Measurements from ENCODE around the gene F2RL3. TPM values are rescaled to one million over a fixed set of nuclear protein-coding genes. Genes with fewer than 3 reads are reported as not detected.

The F2RL3 gene
- total RNA-seq, 1 donor from 2014 or later: not detected

DNA sequence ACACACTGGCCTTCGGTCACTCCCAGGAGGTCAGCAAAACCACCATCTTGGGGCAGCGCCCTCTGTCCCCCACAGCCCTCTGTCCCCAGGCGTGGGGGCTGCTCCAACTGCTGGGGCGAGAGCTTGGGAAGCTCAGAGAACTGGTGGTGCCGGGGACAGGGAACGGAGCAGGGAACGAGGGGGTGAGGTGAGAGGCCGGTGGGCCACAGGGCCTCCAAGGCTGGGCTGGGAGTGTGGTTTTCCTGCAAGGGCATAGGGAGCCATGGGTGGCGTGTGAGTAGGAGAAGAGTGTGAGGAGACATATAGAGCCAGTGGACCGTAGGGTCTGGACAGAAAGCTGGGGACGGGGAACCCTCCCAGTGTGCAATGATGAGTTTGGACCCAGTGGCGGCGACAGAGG, 34.1 kb downstream of the F2RL3 start:
- TF ChIP-seq, protein P1, sequence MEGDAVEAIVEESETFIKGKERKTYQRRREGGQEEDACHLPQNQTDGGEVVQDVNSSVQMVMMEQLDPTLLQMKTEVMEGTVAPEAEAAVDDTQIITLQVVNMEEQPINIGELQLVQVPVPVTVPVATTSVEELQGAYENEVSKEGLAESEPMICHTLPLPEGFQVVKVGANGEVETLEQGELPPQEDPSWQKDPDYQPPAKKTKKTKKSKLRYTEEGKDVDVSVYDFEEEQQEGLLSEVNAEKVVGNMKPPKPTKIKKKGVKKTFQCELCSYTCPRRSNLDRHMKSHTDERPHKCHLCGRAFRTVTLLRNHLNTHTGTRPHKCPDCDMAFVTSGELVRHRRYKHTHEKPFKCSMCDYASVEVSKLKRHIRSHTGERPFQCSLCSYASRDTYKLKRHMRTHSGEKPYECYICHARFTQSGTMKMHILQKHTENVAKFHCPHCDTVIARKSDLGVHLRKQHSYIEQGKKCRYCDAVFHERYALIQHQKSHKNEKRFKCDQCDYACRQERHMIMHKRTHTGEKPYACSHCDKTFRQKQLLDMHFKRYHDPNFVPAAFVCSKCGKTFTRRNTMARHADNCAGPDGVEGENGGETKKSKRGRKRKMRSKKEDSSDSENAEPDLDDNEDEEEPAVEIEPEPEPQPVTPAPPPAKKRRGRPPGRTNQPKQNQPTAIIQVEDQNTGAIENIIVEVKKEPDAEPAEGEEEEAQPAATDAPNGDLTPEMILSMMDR (IDR thresholded peaks at IDR 0.05; ENCODE audit: partially characterized antibody, unreplicated experiment): no peak
- no peak for DNase-seq
- Mint-ChIP-seq H3K27ac (ENCODE audit: unreplicated experiment) (no peak overlapping the region), H3K4me3 (ENCODE audit: unreplicated experiment) (no peak overlapping the region), H3K9me3 (ENCODE audit: unreplicated experiment) (peaks cover 6% of the 10 kb centered on the region), H3K36me3 (ENCODE audit: unreplicated experiment) (peaks cover 8% of the 10 kb centered on the region), H3K27me3 (ENCODE audit: unreplicated experiment) (peaks cover 2% of the 10 kb centered on the region), H3K4me1 (ENCODE audit: low read depth, unreplicated experiment) (no peaks in the 10 kb centered on the region)

DNA sequence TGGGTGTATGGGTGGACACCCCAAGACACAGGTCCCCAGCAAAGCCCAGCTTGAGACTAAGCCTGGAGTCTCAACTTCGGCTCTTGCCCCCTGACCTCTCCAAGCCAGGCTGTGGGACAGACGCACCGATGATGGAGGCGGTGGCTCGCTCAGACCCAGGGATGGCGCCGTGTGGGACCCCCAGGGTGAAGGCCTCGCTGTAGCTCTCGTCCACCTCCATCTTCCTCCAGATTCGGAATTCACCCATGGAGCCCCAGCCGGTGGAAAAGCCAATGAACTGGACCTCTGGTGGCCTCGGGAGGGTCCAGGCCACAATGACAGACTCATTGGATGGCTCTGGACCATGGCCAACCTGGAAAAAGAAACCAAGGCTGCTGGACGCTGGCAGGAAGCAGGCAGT, 39.1 kb downstream of the F2RL3 start:
- Mint-ChIP-seq H3K4me3 (ENCODE audit: unreplicated experiment) (no peak overlapping the region), H3K27ac (ENCODE audit: unreplicated experiment) (no peak overlapping the region), H3K36me3 (ENCODE audit: unreplicated experiment) (peaks cover 18% of the 10 kb centered on the region), H3K27me3 (ENCODE audit: unreplicated experiment) (peaks cover 2% of the 10 kb centered on the region), H3K4me1 (ENCODE audit: low read depth, unreplicated experiment) (no peaks in the 10 kb centered on the region), H3K9me3 (ENCODE audit: unreplicated experiment) (peaks cover 4% of the 10 kb centered on the region)
- TF ChIP-seq, protein P1 (IDR thresholded peaks at IDR 0.05; ENCODE audit: partially characterized antibody, unreplicated experiment): no peak
- DNase-seq: no peak

DNA sequence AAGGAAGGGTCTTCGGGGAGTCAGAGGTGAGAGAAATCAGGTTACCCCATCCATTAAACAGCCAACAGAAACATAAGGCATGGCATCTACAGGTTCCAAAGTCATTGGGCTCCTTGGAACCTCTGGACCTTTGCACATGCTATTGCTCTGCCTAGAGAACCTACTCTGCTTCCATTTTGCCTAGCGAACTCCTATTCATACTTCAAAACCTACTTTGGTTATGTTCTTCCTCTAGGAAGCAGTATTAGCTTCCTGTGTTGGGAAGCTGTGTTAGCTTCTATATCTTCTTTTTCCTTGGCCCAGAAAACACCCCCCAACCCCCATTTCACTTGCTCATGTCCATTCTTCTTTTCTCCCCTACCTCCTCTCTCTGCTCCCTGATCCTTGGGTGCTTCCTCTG, 39.6 kb downstream of the F2RL3 start:
- Mint-ChIP-seq H3K27ac (ENCODE audit: unreplicated experiment) (no peak overlapping the region), H3K36me3 (ENCODE audit: unreplicated experiment) (peaks cover 19% of the 10 kb centered on the region), H3K9me3 (ENCODE audit: unreplicated experiment) (peaks cover 4% of the 10 kb centered on the region), H3K4me1 (ENCODE audit: low read depth, unreplicated experiment) (no peaks in the 10 kb centered on the region), H3K27me3 (ENCODE audit: unreplicated experiment) (peaks cover 2% of the 10 kb centered on the region), H3K4me3 (ENCODE audit: unreplicated experiment) (no peak overlapping the region)
- no peak for DNase-seq
- TF ChIP-seq, protein P1 (IDR thresholded peaks at IDR 0.05; ENCODE audit: partially characterized antibody, unreplicated experiment): no peak

DNA sequence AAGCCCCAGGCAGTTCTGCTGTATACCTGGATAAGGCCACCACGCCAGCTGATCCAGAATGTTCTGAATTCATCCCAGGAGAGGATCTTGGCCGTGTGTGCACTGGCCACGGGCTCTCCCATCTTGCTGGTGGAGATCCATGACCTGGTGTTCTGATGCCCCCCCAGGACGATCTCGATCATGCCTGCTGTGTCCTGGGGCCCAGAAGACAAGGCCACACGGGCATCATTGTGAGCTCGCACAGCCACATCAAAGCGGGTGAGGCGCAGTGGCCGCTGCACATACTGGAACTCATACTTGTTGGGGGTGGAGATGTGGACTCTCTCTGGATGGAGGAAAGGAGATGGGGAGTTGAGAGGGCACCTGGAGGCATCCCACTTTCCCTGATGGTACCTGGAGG, 40.1 kb downstream of the F2RL3 start:
- Mint-ChIP-seq H3K36me3 (ENCODE audit: unreplicated experiment) (peaks cover 25% of the 10 kb centered on the region), H3K27me3 (ENCODE audit: unreplicated experiment) (peaks cover 2% of the 10 kb centered on the region), H3K27ac (ENCODE audit: unreplicated experiment) (no peak overlapping the region), H3K4me1 (ENCODE audit: low read depth, unreplicated experiment) (no peaks in the 10 kb centered on the region), H3K4me3 (ENCODE audit: unreplicated experiment) (no peak overlapping the region), H3K9me3 (ENCODE audit: unreplicated experiment) (peaks cover 4% of the 10 kb centered on the region)
- TF ChIP-seq, protein P1 (IDR thresholded peaks at IDR 0.05; ENCODE audit: partially characterized antibody, unreplicated experiment): no peak
- DNase-seq: no peak

DNA sequence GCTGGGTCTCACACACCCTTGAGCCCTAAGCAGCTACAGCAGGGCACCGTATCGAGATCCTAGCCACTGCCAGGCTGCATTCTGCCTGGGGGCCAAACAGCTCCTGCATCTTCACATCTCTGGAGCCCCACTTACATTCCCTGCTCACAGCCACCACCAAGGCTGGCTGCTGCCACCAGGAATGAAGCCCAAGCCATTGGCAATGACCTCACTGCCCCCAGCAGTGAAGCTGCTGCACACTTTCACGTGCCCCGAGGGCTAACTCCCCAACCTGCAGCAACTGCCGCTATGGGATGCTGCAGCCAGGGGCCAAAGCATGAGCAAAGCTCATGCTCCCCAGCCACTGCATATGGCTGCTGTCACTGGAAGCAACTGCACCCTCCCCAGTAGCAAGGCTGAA, 42.0 kb downstream of the F2RL3 start:
- Mint-ChIP-seq H3K4me3 (ENCODE audit: unreplicated experiment) (no peak overlapping the region), H3K36me3 (ENCODE audit: unreplicated experiment) (peaks cover 26% of the 10 kb centered on the region), H3K27ac (ENCODE audit: unreplicated experiment) (no peak overlapping the region), H3K9me3 (ENCODE audit: unreplicated experiment) (peaks cover 2% of the 10 kb centered on the region), H3K27me3 (ENCODE audit: unreplicated experiment) (peaks cover 2% of the 10 kb centered on the region), H3K4me1 (ENCODE audit: low read depth, unreplicated experiment) (no peaks in the 10 kb centered on the region)
- TF ChIP-seq, protein P1 (IDR thresholded peaks at IDR 0.05; ENCODE audit: partially characterized antibody, unreplicated experiment): no peak
- no peak for DNase-seq
